Measurements from ENCODE around the gene NPAS3. TPM values are rescaled to one million over a fixed set of nuclear protein-coding genes. Genes with fewer than 3 reads are reported as not detected.

NPAS3 gene
- total RNA-seq, 1 experiment from 2014 or later: 15.6 TPM

- no peak overlapping the region for H3K4me3 ChIP-seq (ENCODE audit: low read depth, low read length, poor library complexity, severe bottlenecking)
- intact Hi-C loops (cut with micrococcal nuclease; ENCODE audit: unreplicated experiment): loop anchor here (10.0 kb wide), 1 partner anchor 197 kb away; no protein-coding TSS in a partner anchor
- TF ChIP-seq EZH2 (IDR thresholded peaks at IDR 0.05; ENCODE audit: borderline replicate concordance, low read depth, low read length, poor library complexity, severe bottlenecking): no peak
- TF ChIP-seq, protein P1, sequence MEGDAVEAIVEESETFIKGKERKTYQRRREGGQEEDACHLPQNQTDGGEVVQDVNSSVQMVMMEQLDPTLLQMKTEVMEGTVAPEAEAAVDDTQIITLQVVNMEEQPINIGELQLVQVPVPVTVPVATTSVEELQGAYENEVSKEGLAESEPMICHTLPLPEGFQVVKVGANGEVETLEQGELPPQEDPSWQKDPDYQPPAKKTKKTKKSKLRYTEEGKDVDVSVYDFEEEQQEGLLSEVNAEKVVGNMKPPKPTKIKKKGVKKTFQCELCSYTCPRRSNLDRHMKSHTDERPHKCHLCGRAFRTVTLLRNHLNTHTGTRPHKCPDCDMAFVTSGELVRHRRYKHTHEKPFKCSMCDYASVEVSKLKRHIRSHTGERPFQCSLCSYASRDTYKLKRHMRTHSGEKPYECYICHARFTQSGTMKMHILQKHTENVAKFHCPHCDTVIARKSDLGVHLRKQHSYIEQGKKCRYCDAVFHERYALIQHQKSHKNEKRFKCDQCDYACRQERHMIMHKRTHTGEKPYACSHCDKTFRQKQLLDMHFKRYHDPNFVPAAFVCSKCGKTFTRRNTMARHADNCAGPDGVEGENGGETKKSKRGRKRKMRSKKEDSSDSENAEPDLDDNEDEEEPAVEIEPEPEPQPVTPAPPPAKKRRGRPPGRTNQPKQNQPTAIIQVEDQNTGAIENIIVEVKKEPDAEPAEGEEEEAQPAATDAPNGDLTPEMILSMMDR (conservative IDR thresholded peaks at IDR 0.05; ENCODE audit: low read depth, low read length): no peak
- H3K4me1 ChIP-seq (ENCODE audit: insufficient read depth, low read length, poor library complexity, severe bottlenecking): peaks cover 64% of the 10 kb centered on the region
- no TSS peak for BruUV-seq (replicated peaks)
- H3K27ac ChIP-seq (ENCODE audit: low read depth, low read length, poor library complexity, severe bottlenecking): no peak overlapping the region
- DNase-seq (ENCODE audit: low spot score): no peak
- no peaks in the 10 kb centered on the region for H3K27me3 ChIP-seq (replicated peaks; ENCODE audit: insufficient read depth, low read depth, low read length, poor library complexity)
- POLR2A ChIA-PET (ENCODE audit: low non-redundant PET): no interaction called here
- H3K9me3 ChIP-seq (ENCODE audit: low read depth, low read length, poor library complexity, severe bottlenecking): no peaks in the 10 kb centered on the region
- CTCF ChIA-PET: no interaction called here
- no peaks in the 10 kb centered on the region for H3K36me3 ChIP-seq (ENCODE audit: insufficient read depth, low read length, poor library complexity, severe bottlenecking)
Measured at GRCh38 chr14:33567731-33568130, 629.1 kb downstream of the NPAS3 start.

- Histone ChIP-seq H3K9me3 (ENCODE audit: low read depth, low read length, poor library complexity, severe bottlenecking) (no peaks in the 10 kb centered on the region), H3K4me3 (ENCODE audit: low read depth, low read length, poor library complexity, severe bottlenecking) (no peak overlapping the region), H3K36me3 (ENCODE audit: insufficient read depth, low read length, poor library complexity, severe bottlenecking) (no peaks in the 10 kb centered on the region), H3K4me1 (ENCODE audit: insufficient read depth, low read length, poor library complexity, severe bottlenecking) (peaks cover 63% of the 10 kb centered on the region), H3K27ac (ENCODE audit: low read depth, low read length, poor library complexity, severe bottlenecking) (no peak overlapping the region), H3K27me3 (replicated peaks; ENCODE audit: insufficient read depth, low read depth, low read length, poor library complexity) (no peaks in the 10 kb centered on the region)
- no TSS peak for BruUV-seq (replicated peaks)
- no peak for DNase-seq (ENCODE audit: low spot score)
- CTCF ChIA-PET: no interaction called here
- TF ChIP-seq EZH2 (IDR thresholded peaks at IDR 0.05; ENCODE audit: borderline replicate concordance, low read depth, low read length, poor library complexity, severe bottlenecking): no peak
- TF ChIP-seq, protein P1 (conservative IDR thresholded peaks at IDR 0.05; ENCODE audit: low read depth, low read length): no peak
- POLR2A ChIA-PET (ENCODE audit: low non-redundant PET): no interaction called here
- intact Hi-C loops (cut with micrococcal nuclease; ENCODE audit: unreplicated experiment): loop anchor here (10.0 kb wide), 1 partner anchor 196 kb away; no protein-coding TSS in a partner anchor
Measured at GRCh38 chr14:33568935-33569579, 630.4 kb downstream of the NPAS3 start.

GRCh38 chr14:33569821-33570687 is 631.4 kb downstream of the NPAS3 start:
- CTCF ChIA-PET: no interaction called here
- Histone ChIP-seq H3K9me3 (ENCODE audit: low read depth, low read length, poor library complexity, severe bottlenecking) (no peaks in the 10 kb centered on the region), H3K4me3 (ENCODE audit: low read depth, low read length, poor library complexity, severe bottlenecking) (no peak overlapping the region), H3K4me1 (ENCODE audit: insufficient read depth, low read length, poor library complexity, severe bottlenecking) (peaks cover 53% of the 10 kb centered on the region), H3K27me3 (replicated peaks; ENCODE audit: insufficient read depth, low read depth, low read length, poor library complexity) (no peaks in the 10 kb centered on the region), H3K27ac (ENCODE audit: low read depth, low read length, poor library complexity, severe bottlenecking) (no peak overlapping the region), H3K36me3 (ENCODE audit: insufficient read depth, low read length, poor library complexity, severe bottlenecking) (no peaks in the 10 kb centered on the region)
- no peak for TF ChIP-seq EZH2 (IDR thresholded peaks at IDR 0.05; ENCODE audit: borderline replicate concordance, low read depth, low read length, poor library complexity, severe bottlenecking)
- TF ChIP-seq, protein P1 (conservative IDR thresholded peaks at IDR 0.05; ENCODE audit: low read depth, low read length): no peak
- POLR2A ChIA-PET (ENCODE audit: low non-redundant PET): no interaction called here
- no peak for DNase-seq (ENCODE audit: low spot score)
- intact Hi-C loops (cut with micrococcal nuclease; ENCODE audit: unreplicated experiment): loop anchor here (10.0 kb wide), 1 partner anchor 195 kb away; no protein-coding TSS in a partner anchor
- BruUV-seq (replicated peaks): no TSS peak
